ENCODE results near the gene PAX7.

GRCh38 chr1:18723701-18724411 is 93.2 kb downstream of the PAX7 start:
- TF ChIP-seq CTCF (IDR thresholded peaks at IDR 0.05) (no peak), ZFX (IDR thresholded peaks at IDR 0.05; ENCODE audit: borderline replicate concordance) (no peak)
